Breast epithelium (tissue), 4 donors: ENCODE measurements around the gene SLC35F1. TPM values are rescaled to one million over a fixed set of nuclear protein-coding genes. Genes with fewer than 3 reads are reported as not detected.

ENCODE experiments used
- DNase-seq, 2 donors: peaks; one replicate each; pipeline ENCODE4 v3.0.0-alpha.2; 2019; ENCODE audit warnings: low spot score in 2 of 2
- H3K27ac ChIP-seq, 2 donors: fragments of 200-600 bp; sonication (generic) in 1 of 2; one replicate each; pipeline ENCODE4 v1.5.1; 2016 to 2019; ENCODE audit warnings: mild to moderate bottlenecking in 1 of 2
- H3K27me3 ChIP-seq, 2 donors: fragments of 200-600 bp; sonication (generic) in 1 of 2; one replicate each; pipeline versions ENCODE4 v1.5.1 to v1.6.0; 2017 to 2019; ENCODE audit warnings: control low read depth in 1 of 2, mild to moderate bottlenecking in 1 of 2
- H3K36me3 ChIP-seq: fragments of 200-600 bp; one replicate; pipeline ENCODE4 v1.5.1; 2019
- H3K4me1 ChIP-seq, 2 donors: fragments of 200-600 bp; sonication (generic); one replicate each; pipeline ENCODE4 v1.5.1; 2016 to 2019; ENCODE audit warnings: control low read depth in 1 of 2
- H3K4me3 ChIP-seq, 3 donors: fragments of 200-600 bp; sonication (generic); 1 replicate in 2 of 3; 2 replicates in 1 of 3; pipeline ENCODE4 v1.5.1; 2016 to 2019; ENCODE audit warnings: mild to moderate bottlenecking in 3 of 3, moderate library complexity in 2 of 3
- H3K9me3 ChIP-seq, 2 donors: fragments of 200-600 bp; sonication (generic) in 1 of 2; one replicate each; pipeline ENCODE4 v1.5.1; 2016 to 2019; ENCODE audit warnings: control low read depth in 1 of 2
- CTCF ChIP-seq, 3 donors: fragments of 450-650 bp; IDR thresholded peaks; one replicate each; pipeline ENCODE4 v1.5.1; 2016 to 2017; ENCODE audit warnings: antibody characterized with exemption in 3 of 3, mild to moderate bottlenecking in 3 of 3, moderate library complexity in 3 of 3
- POLR2A ChIP-seq: fragments of 450-650 bp; IDR thresholded peaks from one replicate; pipeline ENCODE4 v1.6.1; 2016; ENCODE audit warnings: antibody characterized with exemption, mild to moderate bottlenecking, moderate library complexity
- POLR2AphosphoS5 ChIP-seq, 3 donors: sonication (generic); formaldehyde crosslinking; IDR thresholded peaks; one replicate each; pipeline ENCODE4 v1.6.1; 2017; ENCODE audit warnings: antibody characterized with exemption in 3 of 3
- intact Hi-C: fragments of 100-400 bp; cut with DNase I; formaldehyde crosslinking; loops from one replicate; pipeline ENCODE4 v1.15.1; 2023; ENCODE audit warnings: low total_unique reads
- total RNA-seq, 3 donors: library from RNA; depleted of rRNA; stranded (reverse); fragments of >200 nt; gene quantifications; one replicate each; pipeline ENCODE4 v1.1.0, GENCODE V29; 2016

SLC35F1 gene
- total RNA-seq, 3 donors from 2014 or later, result 0.66 to 2.5 (median 0.80) TPM

- no peaks in the 10 kb centered on the region for H3K4me1 ChIP-seq
- intact Hi-C loops, result no loop called here
- no peak overlapping the region for H3K4me3 ChIP-seq
- TF ChIP-seq POLR2A (no peak), CTCF (IDR thresholded peaks at IDR 0.05) (no peak), POLR2AphosphoS5 (IDR thresholded peaks at IDR 0.05) (no peak)
- no peak overlapping the region for H3K27ac ChIP-seq
- H3K9me3 ChIP-seq, result no peaks in the 10 kb centered on the region
- no peaks in the 10 kb centered on the region for H3K27me3 ChIP-seq
- DNase-seq, result no peak
- H3K36me3 ChIP-seq, result no peaks in the 10 kb centered on the region
These were observed 299.2 kb downstream of the SLC35F1 start for GRCh38 chr6:118206221-118206620.

- Histone ChIP-seq H3K36me3 (no peaks in the 10 kb centered on the region), H3K9me3 (no peaks in the 10 kb centered on the region), H3K27ac (no peak overlapping the region), H3K27me3 (no peaks in the 10 kb centered on the region), H3K4me3 (no peak overlapping the region), H3K4me1 (no peaks in the 10 kb centered on the region)
- TF ChIP-seq POLR2AphosphoS5 (IDR thresholded peaks at IDR 0.05), result no peak
- no peak for TF ChIP-seq POLR2A
- no peak for TF ChIP-seq CTCF (IDR thresholded peaks at IDR 0.05)
- no peak for DNase-seq
- intact Hi-C loops, result loop anchor here (1.0 kb wide), 1 partner anchor 9 kb away; no protein-coding TSS in a partner anchor
These were observed 300.9 kb downstream of the SLC35F1 start for GRCh38 chr6:118207947-118208346.

- no peaks in the 10 kb centered on the region for H3K4me1 ChIP-seq
- no peak overlapping the region for H3K27ac ChIP-seq
- no peak for TF ChIP-seq POLR2AphosphoS5 (IDR thresholded peaks at IDR 0.05)
- TF ChIP-seq POLR2A, result no peak
- no peak for TF ChIP-seq CTCF (IDR thresholded peaks at IDR 0.05)
- DNase-seq, result no peak
- intact Hi-C loops, result no loop called here
- H3K27me3 ChIP-seq, result no peaks in the 10 kb centered on the region
- no peaks in the 10 kb centered on the region for H3K36me3 ChIP-seq
- no peak overlapping the region for H3K4me3 ChIP-seq
- H3K9me3 ChIP-seq, result no peaks in the 10 kb centered on the region
These were observed 305.5 kb downstream of the SLC35F1 start for GRCh38 chr6:118212451-118213173.

- intact Hi-C loops, result no loop called here
- no peak overlapping the region for H3K4me3 ChIP-seq
- H3K4me1 ChIP-seq, result no peaks in the 10 kb centered on the region
- no peak overlapping the region for H3K27ac ChIP-seq
- DNase-seq, result no peak
- TF ChIP-seq POLR2AphosphoS5 (IDR thresholded peaks at IDR 0.05) (no peak), CTCF (IDR thresholded peaks at IDR 0.05) (no peak), POLR2A (no peak)
- H3K27me3 ChIP-seq, result no peaks in the 10 kb centered on the region
- no peaks in the 10 kb centered on the region for H3K36me3 ChIP-seq
- H3K9me3 ChIP-seq, result no peaks in the 10 kb centered on the region
These were observed 308.2 kb downstream of the SLC35F1 start for GRCh38 chr6:118215269-118215668.

- TF ChIP-seq CTCF (IDR thresholded peaks at IDR 0.05) (no peak), POLR2AphosphoS5 (IDR thresholded peaks at IDR 0.05) (no peak), POLR2A (no peak)
- intact Hi-C loops, result no loop called here
These were observed 309.7 kb downstream of the SLC35F1 start for GRCh38 chr6:118216751-118217150.

More at GRCh38 chr6:118216751-118217150, 309.7 kb downstream of the SLC35F1 start:
- H3K4me1 ChIP-seq, result no peaks in the 10 kb centered on the region
- no peak overlapping the region for H3K27ac ChIP-seq
- H3K27me3 ChIP-seq, result no peaks in the 10 kb centered on the region
- DNase-seq, result no peak
- no peaks in the 10 kb centered on the region for H3K9me3 ChIP-seq
- no peaks in the 10 kb centered on the region for H3K36me3 ChIP-seq
- H3K4me3 ChIP-seq, result no peak overlapping the region
